NCI-H1417 treated with DMSO at 0.1 percent for 48 hours (cell line): ENCODE measurements around the gene CYP26C1.

Experiments used
- DNase-seq: peaks from one replicate; lab custom pipeline; 2025; lab: John Stamatoyannopoulos, UW

The CYP26C1 gene

DNA sequence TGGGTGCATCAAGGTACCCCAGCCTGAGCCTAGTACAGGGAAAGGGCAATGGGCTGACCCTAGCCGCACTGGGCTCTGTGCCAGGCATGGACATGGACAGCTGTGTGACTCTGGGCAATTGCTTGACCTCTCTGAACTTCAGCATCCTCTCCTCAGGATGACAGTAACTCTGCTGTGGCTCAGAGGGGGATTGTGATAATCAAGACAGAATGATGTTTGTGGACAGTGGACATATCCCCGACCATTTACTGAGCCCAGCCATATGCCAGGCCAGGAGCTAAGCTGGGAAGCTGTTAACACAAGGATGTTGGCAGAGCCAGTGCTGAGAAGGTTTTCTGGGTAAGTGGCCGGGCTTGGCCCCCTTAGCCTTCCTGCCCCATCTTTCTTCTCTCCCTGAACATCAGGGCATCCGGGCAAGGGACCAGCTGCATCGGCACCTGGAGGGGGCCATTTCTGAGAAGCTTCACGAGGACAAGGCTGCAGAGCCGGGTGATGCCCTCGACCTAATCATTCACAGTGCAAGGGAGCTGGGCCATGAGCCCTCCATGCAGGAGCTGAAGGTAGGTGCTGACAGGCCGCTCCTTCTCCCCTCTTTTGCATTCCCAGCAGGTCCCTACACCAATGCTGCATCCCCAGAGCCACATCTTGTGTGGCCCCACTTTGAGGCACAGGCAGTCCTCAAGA, 3.5 kb downstream of the CYP26C1 start:
- no peak for DNase-seq

DNA sequence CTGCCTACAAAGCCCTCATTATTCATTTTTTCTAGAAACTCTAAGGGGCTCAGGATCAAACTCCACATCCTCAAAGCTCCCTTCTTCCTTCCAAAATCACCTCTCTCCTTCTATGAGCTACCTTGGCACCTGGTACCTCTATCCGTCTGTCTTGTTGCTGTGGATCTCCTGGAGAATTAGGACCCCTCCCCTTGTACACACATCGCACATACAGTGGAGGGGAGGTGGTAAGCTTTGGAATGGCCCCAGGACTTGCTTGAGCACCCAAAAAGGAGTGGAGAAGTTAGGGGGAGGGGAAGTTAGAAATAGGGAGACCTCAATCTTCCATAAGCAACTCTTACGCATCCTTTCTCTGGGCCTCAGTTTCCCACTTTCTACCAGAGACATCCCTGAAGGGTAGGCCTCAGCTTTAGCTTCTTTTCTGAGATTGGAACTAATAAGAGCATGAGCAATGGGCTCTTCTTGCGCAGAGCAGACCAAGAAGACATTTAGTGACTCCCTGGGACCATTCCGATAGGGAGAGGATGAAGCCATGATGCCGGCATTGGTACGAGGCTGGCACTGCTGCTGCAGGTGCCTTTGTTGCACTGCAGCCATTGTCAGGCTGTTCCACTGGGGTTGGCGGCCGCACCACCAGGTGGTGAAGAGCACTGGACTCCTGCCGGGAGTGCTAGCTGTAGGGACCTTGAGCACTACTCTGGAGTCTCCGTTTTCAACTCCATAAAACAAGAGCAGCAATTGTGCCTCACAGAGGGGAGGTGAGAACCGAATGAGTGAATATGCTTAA, 4.5 kb downstream of the CYP26C1 start:
- DNase-seq, result no peak

- DNase-seq, result no peak
These were observed 5.3 kb downstream of the CYP26C1 start for GRCh38 chr10:93065675-93066543.

DNA sequence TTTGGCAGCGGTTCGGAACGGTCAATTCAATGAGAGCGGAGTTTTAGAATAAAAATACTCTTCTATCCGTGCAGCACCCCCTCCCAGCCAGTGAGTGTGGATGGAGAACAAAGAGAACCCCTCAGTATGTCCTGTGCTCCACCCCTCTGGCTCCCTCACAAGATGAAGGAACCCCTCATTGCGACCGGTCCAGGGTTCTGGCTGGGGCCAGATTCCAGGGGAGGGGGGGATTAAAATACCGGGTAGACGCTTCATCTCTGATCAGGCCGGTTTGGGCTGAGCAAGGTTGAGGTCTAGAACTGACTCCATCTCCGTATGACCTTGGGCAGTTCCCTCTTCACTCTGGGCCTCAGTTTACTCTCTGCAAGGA, 5.9 kb downstream of the CYP26C1 start:
- DNase-seq, result no peak

DNA sequence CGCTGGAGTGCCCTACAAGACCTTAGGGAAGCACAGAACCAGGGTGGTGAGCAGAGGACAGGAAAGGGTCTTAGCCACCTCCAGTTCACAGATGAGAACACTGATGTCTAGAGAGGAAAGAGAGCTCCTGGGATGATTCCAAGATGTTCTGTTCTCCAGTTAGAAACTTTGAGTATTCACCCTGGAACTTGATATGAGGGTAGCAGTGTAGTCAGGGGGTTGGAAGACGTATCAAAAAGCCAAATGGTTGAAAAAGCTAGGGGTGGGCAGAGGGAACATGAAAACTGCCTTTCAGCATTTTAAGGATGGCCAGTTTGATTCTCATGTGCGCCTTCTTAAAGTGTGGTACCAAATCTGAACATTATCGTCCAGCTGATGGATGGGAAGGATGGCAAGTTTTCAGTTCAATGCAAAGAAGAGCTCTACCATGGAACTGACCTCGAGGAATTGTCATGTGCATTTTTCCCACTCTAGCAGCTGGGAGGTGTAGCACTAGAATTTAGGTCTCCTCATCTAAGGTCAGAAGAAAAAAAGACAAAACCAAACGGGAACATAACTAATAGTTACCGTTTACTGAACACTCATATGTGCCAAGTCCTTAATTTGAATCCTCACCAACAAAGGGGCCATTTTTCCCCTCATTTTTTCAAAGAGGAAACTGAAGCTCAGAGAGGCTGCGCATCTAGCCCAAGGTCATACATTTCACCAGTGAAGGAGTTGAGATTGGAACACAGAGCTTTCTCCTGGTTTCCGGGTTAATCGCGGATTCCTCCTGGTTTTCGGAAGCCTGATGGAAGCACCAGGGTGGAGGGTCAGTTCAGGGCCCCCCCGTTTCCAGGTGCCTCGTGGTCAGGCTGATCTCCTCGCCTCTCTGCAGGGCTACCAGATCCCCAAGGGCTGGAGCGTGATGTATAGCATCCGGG, 7.1 kb downstream of the CYP26C1 start:
- no peak for DNase-seq

GRCh38 chr10:93068411-93069244, 8.0 kb downstream of the CYP26C1 start:
- no peak for DNase-seq

DNA sequence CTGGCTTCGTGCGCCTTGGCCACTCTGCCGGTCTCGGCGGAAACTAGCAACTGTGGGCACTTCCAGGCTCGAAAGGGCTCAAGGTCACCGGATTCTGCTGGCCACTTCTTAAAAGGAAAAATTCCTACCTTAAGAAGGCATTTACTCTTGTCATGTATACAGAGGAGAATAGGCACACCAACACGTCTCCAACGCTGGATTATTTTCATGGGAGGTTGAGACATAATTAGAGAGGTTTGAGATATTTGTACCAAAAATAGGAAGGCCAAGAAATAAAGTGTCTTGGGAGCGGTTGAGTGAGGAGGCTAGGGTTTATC, 8.6 kb downstream of the CYP26C1 start:
- DNase-seq, result no peak

GRCh38 chr10:93070378-93071176, 10.0 kb downstream of the CYP26C1 start:
- no peak for DNase-seq

GRCh38 chr10:93071177-93071472, 10.5 kb downstream of the CYP26C1 start:
- no peak for DNase-seq

GRCh38 chr10:93071674-93072224, 11.2 kb downstream of the CYP26C1 start:
- no peak for DNase-seq

DNA sequence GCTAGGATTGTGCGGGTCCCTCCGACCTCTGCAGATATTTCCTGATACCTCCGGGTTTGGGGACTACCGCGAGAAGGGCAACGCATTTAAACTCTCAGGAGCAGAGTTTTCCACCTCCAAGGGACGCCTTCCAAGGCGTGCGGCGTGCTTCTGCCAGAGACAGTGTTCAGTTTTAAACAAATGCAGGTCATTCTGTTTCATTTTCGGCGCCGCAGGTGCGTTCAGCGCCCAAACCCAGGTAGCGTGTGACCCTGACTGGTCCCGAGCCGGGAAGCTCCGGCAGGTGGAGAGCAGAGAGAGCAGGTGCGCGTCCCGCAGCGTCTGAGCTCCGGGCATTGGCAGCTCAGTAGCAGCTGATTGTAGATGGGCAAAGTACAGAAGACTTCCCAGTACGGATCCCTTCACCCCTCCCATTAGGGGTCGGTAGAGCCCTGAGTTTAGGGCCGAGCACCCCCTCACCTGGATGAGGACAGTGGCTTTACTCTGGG, 11.7 kb downstream of the CYP26C1 start:
- no peak for DNase-seq

DNA sequence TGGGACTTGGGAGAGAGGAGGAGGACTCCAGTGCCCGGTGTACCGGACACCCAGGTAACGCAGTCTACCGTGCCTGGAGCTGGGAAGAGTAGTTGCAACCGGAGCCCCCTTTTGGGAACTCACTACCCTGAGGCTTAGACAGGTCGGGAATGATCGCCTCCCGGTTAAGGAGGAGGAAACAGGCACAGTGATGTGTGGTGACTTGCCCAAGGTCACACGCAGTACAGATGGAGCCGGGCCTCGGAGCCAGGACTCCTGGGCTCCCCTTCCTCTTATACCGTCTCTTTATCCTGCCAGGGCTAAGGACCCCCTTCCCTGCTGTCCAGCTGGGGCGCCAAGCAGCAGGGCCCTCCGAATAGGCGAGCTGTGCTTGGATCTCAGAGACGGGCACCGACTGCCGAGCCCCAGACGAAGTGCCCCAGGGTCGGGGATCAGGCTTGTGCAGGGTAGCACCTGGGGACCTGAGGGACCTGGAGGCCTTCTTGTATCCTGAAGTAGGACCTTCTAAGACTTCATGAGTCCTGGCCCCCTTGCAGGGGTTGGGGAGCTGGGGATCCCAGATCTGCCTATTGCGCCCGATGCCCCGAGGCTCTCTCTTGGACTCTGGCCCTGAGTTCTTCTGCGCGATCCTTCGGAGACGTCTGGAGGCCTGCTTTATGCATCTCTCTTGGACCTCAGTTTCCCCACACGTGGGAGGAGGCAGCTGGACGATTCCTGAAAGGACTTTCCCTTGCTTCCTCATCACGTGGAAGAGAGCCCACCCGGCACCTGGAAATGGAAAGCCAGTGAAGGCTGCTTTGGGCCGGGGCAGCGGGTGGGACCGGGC, 12.3 kb downstream of the CYP26C1 start:
- no peak for DNase-seq

DNA sequence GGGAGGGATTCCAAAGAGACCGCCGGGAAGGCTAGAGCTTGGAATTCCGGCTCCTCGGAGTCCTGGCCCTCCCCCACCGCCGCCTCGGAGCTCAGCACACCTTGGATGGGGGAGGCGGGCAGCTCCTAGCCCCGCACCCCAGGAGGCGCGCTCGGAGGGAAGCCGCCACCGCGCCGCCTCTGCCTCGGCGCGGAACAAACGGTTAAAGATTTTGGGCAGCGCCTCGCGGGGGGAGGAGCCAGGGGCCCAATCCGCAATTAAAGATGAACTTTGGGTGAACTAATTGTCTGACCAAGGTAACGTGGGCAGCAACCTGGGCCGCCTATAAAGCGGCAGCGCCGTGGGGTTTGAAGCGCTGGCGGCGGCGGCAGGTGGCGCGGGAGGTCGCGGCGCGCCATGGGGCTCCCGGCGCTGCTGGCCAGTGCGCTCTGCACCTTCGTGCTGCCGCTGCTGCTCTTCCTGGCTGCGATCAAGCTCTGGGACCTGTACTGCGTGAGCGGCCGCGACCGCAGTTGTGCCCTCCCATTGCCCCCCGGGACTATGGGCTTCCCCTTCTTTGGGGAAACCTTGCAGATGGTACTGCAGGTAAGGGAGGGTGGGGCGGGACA, 13.0 kb downstream of the CYP26C1 start, which contains the start of gene CYP26A1:
TSS of gene CYP26A1 (plus strand) at position 355 of the 608 bp plus-strand sequence. CDS start at position 397, 42 bp downstream.
- no peak for DNase-seq

- no peak for DNase-seq
These were observed 13.6 kb downstream of the CYP26C1 start for GRCh38 chr10:93074147-93074596.

DNA sequence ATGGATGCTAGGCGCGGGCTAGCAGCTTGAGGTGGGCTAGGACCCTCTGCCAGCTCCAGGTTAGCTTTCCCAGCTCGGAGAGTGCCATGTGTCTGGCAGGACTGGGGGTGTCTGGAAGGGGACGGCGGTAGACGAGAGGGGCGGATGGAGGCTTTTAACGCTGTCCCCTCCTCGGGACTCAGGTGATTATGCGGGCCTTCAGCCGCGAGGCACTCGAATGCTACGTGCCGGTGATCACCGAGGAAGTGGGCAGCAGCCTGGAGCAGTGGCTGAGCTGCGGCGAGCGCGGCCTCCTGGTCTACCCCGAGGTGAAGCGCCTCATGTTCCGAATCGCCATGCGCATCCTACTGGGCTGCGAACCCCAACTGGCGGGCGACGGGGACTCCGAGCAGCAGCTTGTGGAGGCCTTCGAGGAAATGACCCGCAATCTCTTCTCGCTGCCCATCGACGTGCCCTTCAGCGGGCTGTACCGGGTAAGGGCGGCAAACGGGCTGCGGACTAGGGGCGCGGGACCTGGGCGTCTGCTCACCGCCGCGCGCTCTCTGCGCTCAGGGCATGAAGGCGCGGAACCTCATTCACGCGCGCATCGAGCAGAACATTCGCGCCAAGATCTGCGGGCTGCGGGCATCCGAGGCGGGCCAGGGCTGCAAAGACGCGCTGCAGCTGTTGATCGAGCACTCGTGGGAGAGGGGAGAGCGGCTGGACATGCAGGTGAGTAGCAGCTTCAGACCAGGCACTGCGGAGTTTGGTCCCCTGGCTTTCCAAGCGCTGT, 14.2 kb downstream of the CYP26C1 start:
- DNase-seq, result no peak

DNA sequence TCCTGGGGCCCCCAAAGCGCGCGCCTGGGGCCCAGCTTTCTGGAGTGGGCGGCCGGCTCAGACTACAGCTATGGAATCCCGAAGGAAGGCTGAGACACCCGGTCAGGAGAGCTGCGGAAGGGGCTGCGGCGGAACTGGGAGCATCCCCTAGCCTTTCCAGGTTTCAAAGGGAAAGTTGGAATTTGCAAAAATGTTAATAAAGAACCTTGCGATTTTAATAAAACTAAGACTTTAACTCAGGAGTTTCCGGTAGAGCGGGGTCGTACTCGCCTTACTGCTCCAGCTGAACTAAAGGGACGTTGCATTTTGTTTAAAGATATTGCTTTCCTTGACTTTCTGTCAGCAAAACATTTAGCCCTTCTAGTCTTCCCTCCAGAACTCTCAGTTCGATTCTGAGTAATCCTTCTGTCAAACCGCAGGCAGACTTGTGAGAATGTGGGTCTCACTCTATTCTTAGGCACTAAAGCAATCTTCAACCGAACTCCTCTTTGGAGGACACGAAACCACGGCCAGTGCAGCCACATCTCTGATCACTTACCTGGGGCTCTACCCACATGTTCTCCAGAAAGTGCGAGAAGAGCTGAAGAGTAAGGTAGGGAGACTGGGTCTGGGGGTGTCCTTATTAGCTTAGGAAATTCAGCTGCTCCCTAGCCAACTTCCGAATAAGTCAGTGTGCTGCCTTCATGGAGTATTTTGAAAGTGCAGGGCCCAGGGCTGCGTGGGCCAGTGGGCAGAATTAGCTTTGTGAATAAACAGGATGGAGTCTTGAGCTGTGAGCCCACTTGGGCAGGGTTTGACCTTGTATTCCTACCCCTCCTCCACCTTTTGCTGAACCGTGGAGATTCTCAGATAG, 15.0 kb downstream of the CYP26C1 start:
- no peak for DNase-seq
